Measurements from ENCODE around the gene ALK. TPM values are rescaled to one million over a fixed set of nuclear protein-coding genes. Genes with fewer than 3 reads are reported as not detected.
A peak's percentile ranks its signal among the peaks of the same experiment; 100 is the strongest.
"Not testable (repeated sequence)": the region's sequence is repeated elsewhere in the genome, so short reads cannot be mapped to it uniquely, and the experiment has no call there.

Gene ALK
- total RNA-seq, 4 donors from 2014 or later = 0.32 to 0.42 TPM; not detected in 2

GRCh38 chr2:29831560-29831959 is 89.8 kb downstream of the ALK start:
- no peaks in the 10 kb centered on the region for H3K36me3 ChIP-seq
- H3K27ac ChIP-seq = no peak overlapping the region
- no peaks in the 10 kb centered on the region for H3K9me3 ChIP-seq
- WGBS = 72% methylated on average over 2 of the region's 2 CpGs
- no peak for DNase-seq (ENCODE audit: low spot score in 2 of 2)
- TF ChIP-seq EP300 (IDR thresholded peaks at IDR 0.05) (no peak), POLR2AphosphoS5 (IDR thresholded peaks at IDR 0.05) (no peak), POLR2A (IDR thresholded peaks at IDR 0.05) (no peak)
- TF ChIP-seq, protein P1, sequence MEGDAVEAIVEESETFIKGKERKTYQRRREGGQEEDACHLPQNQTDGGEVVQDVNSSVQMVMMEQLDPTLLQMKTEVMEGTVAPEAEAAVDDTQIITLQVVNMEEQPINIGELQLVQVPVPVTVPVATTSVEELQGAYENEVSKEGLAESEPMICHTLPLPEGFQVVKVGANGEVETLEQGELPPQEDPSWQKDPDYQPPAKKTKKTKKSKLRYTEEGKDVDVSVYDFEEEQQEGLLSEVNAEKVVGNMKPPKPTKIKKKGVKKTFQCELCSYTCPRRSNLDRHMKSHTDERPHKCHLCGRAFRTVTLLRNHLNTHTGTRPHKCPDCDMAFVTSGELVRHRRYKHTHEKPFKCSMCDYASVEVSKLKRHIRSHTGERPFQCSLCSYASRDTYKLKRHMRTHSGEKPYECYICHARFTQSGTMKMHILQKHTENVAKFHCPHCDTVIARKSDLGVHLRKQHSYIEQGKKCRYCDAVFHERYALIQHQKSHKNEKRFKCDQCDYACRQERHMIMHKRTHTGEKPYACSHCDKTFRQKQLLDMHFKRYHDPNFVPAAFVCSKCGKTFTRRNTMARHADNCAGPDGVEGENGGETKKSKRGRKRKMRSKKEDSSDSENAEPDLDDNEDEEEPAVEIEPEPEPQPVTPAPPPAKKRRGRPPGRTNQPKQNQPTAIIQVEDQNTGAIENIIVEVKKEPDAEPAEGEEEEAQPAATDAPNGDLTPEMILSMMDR (IDR thresholded peaks at IDR 0.05) = no peak
- no peaks in the 10 kb centered on the region for H3K4me1 ChIP-seq
- peaks cover 3% of the 10 kb centered on the region for H3K27me3 ChIP-seq
- H3K4me3 ChIP-seq = no peak overlapping the region

GRCh38 chr2:29829841-29830240 is 91.5 kb downstream of the ALK start:
- H3K4me1 ChIP-seq = no peaks in the 10 kb centered on the region
- TF ChIP-seq EP300 (IDR thresholded peaks at IDR 0.05) (no peak), POLR2AphosphoS5 (IDR thresholded peaks at IDR 0.05) (no peak), POLR2A (IDR thresholded peaks at IDR 0.05) (no peak)
- TF ChIP-seq, protein P1 (IDR thresholded peaks at IDR 0.05) = no peak
- no peak overlapping the region for H3K4me3 ChIP-seq
- DNase-seq (ENCODE audit: low spot score in 2 of 2) = no peak
- no peak overlapping the region for H3K27ac ChIP-seq
- no peaks in the 10 kb centered on the region for H3K36me3 ChIP-seq
- peaks cover 3% of the 10 kb centered on the region for H3K27me3 ChIP-seq
- H3K9me3 ChIP-seq = no peaks in the 10 kb centered on the region
- 31% methylated on average over 2 of the region's 2 CpGs for WGBS

- H3K4me1 ChIP-seq, H3K9me3 ChIP-seq: not testable (repeated sequence)
Measured at GRCh38 chr2:29824145-29824544, 97.2 kb downstream of the ALK start.

GRCh38 chr2:29821591-29821990 is 99.8 kb downstream of the ALK start:
- DNase-seq (ENCODE audit: low spot score in 2 of 2) = no peak
- peaks cover 3% of the 10 kb centered on the region for H3K27me3 ChIP-seq

More at GRCh38 chr2:29824145-29824544, 97.2 kb downstream of the ALK start:
- H3K4me3 ChIP-seq; H3K36me3 ChIP-seq; H3K27ac ChIP-seq; H3K27me3 ChIP-seq; DNase-seq (ENCODE audit: low spot score in 2 of 2): not testable (repeated sequence)
- 89% methylated on average over 1 of the region's 1 CpG for WGBS

DNA sequence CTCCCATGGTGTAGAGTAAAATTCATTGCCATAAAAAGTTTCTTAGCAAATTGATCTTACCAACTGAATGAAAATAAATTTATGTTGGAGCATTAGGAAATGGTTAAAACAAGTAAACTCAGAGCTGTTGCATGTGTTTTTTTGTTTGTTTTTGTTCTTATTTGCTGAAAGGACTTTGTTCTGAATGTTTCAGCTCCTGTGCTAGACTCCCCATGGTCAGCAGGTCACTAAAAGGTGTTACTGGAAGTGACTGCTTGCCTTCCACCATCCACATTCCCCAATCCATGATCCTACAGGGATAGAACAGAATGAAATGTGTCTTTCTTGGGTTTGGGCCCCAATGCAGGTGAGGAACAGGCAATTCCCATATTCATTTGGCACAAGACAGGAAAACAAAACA is 101.8 kb downstream of the ALK start:
- no peaks in the 10 kb centered on the region for H3K36me3 ChIP-seq
- no peak for DNase-seq (ENCODE audit: low spot score in 2 of 2)
- H3K4me1 ChIP-seq = no peaks in the 10 kb centered on the region
- H3K27me3 ChIP-seq = peaks cover 3% of the 10 kb centered on the region
- no peaks in the 10 kb centered on the region for H3K9me3 ChIP-seq
- TF ChIP-seq, protein P1 (IDR thresholded peaks at IDR 0.05) = no peak
- TF ChIP-seq POLR2AphosphoS5 (IDR thresholded peaks at IDR 0.05) (no peak), EP300 (IDR thresholded peaks at IDR 0.05) (no peak), POLR2A (IDR thresholded peaks at IDR 0.05) (no peak)
- no peak overlapping the region for H3K4me3 ChIP-seq
- no peak overlapping the region for H3K27ac ChIP-seq

More at GRCh38 chr2:29821591-29821990, 99.8 kb downstream of the ALK start:
- Histone ChIP-seq H3K4me1 (no peaks in the 10 kb centered on the region), H3K4me3 (no peak overlapping the region), H3K9me3 (no peaks in the 10 kb centered on the region), H3K27ac (no peak overlapping the region), H3K36me3 (no peaks in the 10 kb centered on the region)
- TF ChIP-seq POLR2A (IDR thresholded peaks at IDR 0.05) (no peak), EP300 (IDR thresholded peaks at IDR 0.05) (no peak)
- whole genome bisulfite sequencing = 94% methylated on average over 2 of the region's 2 CpGs

- Histone ChIP-seq H3K9me3 (no peaks in the 10 kb centered on the region), H3K36me3 (no peaks in the 10 kb centered on the region), H3K4me3 (no peak overlapping the region), H3K4me1 (no peaks in the 10 kb centered on the region), H3K27ac (no peak overlapping the region), H3K27me3 (peaks cover 3% of the 10 kb centered on the region)
- no peak for DNase-seq (ENCODE audit: low spot score in 2 of 2)
- no peak for TF ChIP-seq POLR2AphosphoS5 (IDR thresholded peaks at IDR 0.05)
- peak; percentile 15 for TF ChIP-seq EP300 (IDR thresholded peaks at IDR 0.05)
- WGBS = 80% methylated on average over 26 of the region's 26 CpGs
Measured at GRCh38 chr2:29817801-29818680, 103.3 kb downstream of the ALK start.
